ENCODE measurements around the gene ICAM2.
A peak's percentile ranks its signal among the peaks of the same experiment; 100 is the strongest.
"Not testable (repeated sequence)": the region's sequence is repeated elsewhere in the genome, so short reads cannot be mapped to it uniquely, and the experiment has no call there.

Gene ICAM2

GRCh38 chr17:63996430-63997182 lies 23.8 kb downstream of the ICAM2 start:
- DNase-seq, result no peak

DNA sequence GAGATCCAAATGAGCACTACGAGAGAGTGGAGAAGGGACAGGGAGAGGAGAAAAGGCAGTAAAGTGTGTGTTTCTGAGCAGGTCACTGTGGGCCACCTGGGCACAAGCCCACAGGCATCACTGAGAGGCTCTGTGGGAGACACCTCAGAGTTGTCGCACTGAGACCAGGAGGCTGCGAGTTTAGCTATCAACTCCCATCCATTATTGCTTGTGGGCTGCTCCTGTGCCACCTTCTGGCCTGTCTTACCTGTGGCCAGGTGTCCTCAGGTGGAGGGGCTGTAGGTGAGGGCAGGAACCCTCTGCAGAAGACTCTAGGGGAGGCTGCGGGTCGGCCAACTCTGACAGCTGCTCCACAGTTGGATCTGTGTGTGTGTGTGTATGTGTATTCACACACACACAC lies 24.8 kb downstream of the ICAM2 start:
- no peak for DNase-seq

DNA sequence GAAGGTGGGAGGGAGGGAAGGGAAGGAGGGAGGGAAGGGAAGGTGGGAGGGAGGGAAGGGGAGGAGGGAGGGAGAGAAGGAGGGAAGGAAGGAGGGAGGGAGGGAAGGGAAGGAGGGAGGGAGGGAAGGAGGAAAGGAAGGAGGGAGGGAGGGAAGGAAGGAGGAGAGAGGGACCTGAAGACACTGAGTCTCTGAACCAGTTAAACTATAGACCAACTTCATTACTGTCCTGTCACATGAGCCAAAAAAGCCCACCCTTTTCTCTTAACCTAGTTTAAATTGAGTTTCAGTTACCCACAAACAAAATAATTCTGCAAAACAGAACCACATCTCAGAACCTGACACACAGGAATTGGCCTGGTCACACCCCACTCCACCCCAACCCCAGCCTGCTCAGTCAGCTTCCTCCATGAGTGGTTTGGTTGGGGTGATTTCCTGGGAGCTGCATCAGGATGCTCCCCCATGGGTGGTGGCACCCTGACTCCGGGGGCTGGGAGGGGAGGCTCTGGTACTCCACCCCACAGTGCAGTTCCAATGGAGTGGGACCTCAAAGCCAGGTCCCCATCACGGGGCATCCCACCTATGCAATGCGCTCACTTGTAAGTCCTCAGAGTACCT lies 27.0 kb downstream of the ICAM2 start:
- DNase-seq, result no peak

GRCh38 chr17:63991611-63992010 lies 28.8 kb downstream of the ICAM2 start:
- DNase-seq, result no peak

DNA sequence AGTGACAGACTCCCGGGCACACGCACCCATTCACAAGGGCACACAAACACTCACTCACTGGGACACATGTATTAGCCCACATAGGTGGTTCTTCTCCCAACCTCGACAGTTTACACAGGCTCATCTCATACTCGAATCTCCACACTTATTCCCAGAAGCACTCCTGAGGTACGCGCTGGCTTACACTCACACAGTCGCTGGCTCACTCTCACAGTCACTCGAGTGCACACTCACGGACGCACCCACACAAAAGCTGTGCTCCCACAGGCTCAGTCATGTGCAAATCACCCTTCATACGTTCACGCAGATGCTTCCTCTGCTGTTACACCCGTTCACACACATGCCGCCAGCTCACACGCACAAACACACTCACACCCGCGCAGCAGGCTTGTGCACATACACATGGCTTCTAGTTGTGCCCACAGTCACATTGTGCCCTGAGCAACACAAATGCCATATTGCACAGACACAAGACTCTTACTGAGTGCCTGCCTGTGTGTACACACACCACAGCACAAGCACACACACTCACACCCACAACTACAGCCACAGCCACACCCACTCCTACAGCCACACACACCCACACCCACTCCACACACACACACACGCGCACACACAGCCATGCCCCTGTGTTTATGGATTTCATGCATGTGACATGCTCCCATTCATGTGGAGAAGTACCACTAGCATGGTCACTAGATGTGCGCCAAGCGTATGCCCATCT lies 30.6 kb downstream of the ICAM2 start:
- no peak for DNase-seq

- no peak for DNase-seq
These were observed 31.5 kb downstream of the ICAM2 start for GRCh38 chr17:63988741-63989621.

DNA sequence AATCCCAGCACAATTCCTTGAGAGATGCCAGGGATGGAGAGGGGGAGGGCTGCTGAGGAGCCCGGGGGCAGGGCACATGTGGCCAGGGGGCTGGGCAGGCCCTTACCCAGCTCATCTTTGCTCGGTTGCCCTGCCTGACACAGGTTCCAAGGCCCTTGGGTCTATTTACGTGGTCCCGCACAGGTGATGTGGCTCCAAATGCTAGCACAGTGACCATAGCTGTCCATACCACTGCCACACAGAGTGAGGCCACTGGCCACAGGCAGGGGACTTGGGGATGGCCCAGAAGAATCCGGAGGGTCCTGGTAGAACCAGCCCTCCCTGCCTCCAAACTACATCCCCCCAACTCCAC lies 32.3 kb downstream of the ICAM2 start:
- no peak for DNase-seq

GRCh38 chr17:63987221-63988126 lies 33.0 kb downstream of the ICAM2 start:
- no peak for DNase-seq

GRCh38 chr17:63986821-63987220 lies 33.6 kb downstream of the ICAM2 start:
- no peak for DNase-seq

GRCh38 chr17:63985387-63986140 lies 34.9 kb downstream of the ICAM2 start:
- DNase-seq, result no peak

GRCh38 chr17:63984651-63985386 lies 35.6 kb downstream of the ICAM2 start:
- peak; percentile 29 for DNase-seq

DNA sequence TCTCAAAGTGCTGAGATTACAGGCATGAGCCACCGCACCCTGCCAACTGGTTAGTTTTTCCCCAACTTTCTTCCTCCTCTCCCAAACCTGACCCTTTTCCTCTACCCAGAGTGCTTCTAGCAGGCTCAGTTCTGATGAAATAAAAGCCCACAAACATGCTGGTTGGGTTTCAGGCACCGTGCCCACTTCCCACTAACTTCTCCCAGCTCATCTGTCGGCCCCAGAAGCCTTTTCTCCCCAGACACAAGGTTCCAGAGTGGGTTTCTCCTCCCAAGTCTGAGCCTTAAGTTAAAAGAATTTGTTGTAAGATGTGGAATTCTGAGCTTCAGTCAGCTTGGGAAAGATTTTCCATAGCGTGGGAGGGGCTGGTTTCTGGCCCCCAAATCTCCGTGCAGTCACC lies 36.2 kb downstream of the ICAM2 start:
- no peak for DNase-seq

DNA sequence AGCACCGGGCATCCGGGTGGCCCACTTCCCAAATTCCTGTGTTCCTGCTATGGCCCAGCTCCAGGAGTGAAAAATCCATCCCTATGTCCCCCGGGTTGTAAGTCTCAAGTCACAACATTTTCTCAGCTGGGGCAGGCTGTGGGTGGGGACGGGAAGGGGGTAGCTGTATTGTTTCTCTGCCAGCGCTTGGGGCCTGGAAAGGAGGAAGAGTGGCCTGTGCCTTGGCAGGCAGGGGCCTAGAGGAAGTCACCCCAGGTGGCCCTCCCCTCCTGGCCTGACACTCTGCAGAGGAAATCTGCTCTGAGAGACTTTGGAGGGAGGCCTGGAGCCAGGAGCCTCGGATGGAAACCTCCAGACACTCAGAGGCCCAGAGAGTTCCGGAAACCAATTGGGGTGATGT lies 37.1 kb downstream of the ICAM2 start:
- DNase-seq, result no peak

GRCh38 chr17:63982641-63983040 lies 37.8 kb downstream of the ICAM2 start:
- not testable (repeated sequence) for DNase-seq

GRCh38 chr17:63978272-63979200 lies 41.9 kb downstream of the ICAM2 start:
- DNase-seq, result no peak

GRCh38 chr17:63976702-63977101 lies 43.7 kb downstream of the ICAM2 start:
- no peak for DNase-seq

- DNase-seq, result no peak
These were observed 44.8 kb downstream of the ICAM2 start for GRCh38 chr17:63975541-63976092.

GRCh38 chr17:63974594-63975192 lies 45.7 kb downstream of the ICAM2 start:
- DNase-seq, result no peak

Measured in NCI-H774 (cell line).